Measurements from ENCODE around the gene CNR2.
"Not testable (repeated sequence)": the region's sequence is repeated elsewhere in the genome, so short reads cannot be mapped to it uniquely, and the experiment has no call there.

The CNR2 gene

DNA sequence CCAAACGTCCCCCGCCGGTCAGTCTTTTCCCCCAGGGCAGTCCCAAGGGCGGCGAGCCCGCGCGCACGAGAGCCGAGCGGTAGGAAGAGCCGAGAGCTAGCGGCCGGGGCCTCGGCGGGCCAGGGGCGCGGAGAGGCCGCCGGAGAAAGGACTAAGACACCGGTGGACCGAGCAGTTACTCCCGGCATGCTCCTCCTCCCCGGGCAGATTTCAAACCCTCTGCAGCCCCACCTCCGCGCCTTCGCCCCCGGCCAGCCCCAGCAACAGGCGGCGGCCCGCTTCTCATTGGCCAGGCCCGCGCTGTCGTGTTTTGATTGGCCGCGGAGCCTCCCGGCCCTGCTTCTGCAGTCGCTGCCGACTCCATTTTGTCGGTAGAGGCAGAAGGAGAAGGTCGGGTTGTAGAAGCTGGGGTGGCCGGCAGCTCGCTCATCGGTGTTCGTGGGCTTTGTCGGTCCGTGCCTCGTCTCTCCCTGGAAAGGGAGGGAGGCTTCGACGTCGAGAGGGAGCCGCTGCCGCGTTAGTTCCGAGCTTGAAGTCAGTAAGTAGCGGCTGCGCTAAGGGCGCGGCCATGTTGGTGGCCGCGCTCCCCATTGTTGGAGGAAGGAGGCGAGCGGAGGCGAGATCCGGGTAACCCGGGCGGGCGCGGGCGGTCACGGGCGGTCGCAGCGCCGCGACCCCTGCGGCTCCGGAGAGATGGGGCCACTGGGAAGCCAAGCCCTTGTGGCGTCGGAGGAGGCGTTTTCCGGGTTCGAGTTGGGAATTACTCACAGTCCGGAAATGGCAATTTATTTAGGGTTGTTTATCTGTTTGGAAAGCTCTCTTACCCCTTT lies 46.5 kb upstream of the CNR2 start, which contains the start of gene PNRC2:
Gene PNRC2 (plus strand): TSS at position 368 of the 830 bp plus-strand sequence. CDS start 1,630 bp downstream, outside the sequence.
- peak; percentile 91 for ATAC-seq

DNA sequence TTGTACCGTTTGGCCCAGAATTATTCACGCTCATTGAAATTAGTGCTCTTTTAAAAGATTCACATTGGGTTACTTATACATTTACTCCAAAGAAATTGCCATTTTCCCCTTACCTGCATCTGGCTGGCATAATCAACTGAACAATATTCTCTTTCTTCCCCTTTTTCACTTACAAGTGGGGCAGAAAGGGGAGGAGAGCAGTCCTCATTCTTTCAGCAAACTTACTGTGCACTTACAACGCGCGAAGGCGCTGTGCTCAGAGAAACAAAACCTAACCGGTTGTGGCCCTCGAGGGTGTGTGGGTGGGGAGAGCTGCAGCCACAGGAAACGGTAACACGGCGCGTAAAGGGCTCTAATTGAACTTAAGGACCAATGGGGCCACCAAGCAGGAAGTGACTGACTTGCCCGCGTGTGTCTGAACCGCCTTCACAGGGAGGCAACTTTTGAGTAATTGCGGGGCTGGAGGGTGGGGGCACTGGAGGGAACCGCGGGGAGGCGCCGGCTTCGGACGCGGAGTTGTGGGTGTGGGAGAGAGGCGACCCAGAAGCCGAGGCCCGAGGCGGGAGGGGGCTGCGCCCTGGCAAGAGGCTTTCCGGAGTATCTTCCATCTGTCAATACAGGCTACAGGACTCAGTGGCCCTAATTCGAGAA lies 45.8 kb upstream of the CNR2 start:
- TF ChIP-seq, protein P1, sequence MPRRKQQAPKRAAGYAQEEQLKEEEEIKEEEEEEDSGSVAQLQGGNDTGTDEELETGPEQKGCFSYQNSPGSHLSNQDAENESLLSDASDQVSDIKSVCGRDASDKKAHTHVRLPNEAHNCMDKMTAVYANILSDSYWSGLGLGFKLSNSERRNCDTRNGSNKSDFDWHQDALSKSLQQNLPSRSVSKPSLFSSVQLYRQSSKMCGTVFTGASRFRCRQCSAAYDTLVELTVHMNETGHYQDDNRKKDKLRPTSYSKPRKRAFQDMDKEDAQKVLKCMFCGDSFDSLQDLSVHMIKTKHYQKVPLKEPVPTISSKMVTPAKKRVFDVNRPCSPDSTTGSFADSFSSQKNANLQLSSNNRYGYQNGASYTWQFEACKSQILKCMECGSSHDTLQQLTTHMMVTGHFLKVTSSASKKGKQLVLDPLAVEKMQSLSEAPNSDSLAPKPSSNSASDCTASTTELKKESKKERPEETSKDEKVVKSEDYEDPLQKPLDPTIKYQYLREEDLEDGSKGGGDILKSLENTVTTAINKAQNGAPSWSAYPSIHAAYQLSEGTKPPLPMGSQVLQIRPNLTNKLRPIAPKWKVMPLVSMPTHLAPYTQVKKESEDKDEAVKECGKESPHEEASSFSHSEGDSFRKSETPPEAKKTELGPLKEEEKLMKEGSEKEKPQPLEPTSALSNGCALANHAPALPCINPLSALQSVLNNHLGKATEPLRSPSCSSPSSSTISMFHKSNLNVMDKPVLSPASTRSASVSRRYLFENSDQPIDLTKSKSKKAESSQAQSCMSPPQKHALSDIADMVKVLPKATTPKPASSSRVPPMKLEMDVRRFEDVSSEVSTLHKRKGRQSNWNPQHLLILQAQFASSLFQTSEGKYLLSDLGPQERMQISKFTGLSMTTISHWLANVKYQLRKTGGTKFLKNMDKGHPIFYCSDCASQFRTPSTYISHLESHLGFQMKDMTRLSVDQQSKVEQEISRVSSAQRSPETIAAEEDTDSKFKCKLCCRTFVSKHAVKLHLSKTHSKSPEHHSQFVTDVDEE (CRISPR knock-in tag; IDR thresholded peaks at IDR 0.05), result 0 out of 2 replicates have a peak, but pooled peaks have one; percentile 41
- TF ChIP-seq ZNF8 (CRISPR knock-in tag; IDR thresholded peaks at IDR 0.05) (no peak), ISL1 (CRISPR knock-in tag; IDR thresholded peaks at IDR 0.05) (0 out of 2 replicates have a peak, but pooled peaks have one; percentile 9), OSR1 (CRISPR knock-in tag; IDR thresholded peaks at IDR 0.05) (no peak)
- ATAC-seq, result peak; percentile 78

More for the DNA sequence above, 46.5 kb upstream of the CNR2 start, which contains the start of gene PNRC2:
- TF ChIP-seq PPARA (CRISPR knock-in tag; IDR thresholded peaks at IDR 0.05; ENCODE audit: borderline replicate concordance), result no peak
- TF ChIP-seq, protein P2, sequence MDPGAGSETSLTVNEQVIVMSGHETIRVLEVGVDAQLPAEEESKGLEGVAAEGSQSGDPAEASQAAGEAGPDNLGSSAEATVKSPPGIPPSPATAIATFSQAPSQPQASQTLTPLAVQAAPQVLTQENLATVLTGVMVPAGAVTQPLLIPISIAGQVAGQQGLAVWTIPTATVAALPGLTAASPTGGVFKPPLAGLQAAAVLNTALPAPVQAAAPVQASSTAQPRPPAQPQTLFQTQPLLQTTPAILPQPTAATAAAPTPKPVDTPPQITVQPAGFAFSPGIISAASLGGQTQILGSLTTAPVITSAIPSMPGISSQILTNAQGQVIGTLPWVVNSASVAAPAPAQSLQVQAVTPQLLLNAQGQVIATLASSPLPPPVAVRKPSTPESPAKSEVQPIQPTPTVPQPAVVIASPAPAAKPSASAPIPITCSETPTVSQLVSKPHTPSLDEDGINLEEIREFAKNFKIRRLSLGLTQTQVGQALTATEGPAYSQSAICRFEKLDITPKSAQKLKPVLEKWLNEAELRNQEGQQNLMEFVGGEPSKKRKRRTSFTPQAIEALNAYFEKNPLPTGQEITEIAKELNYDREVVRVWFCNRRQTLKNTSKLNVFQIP (CRISPR knock-in tag; IDR thresholded peaks at IDR 0.05; ENCODE audit: borderline replicate concordance, low read depth), result no peak
- TF ChIP-seq SNAI2 (CRISPR knock-in tag; IDR thresholded peaks at IDR 0.05), result no peak
- no peak for TF ChIP-seq ESRRG (CRISPR knock-in tag; IDR thresholded peaks at IDR 0.05)
- no peak for TF ChIP-seq ZC3H10 (CRISPR knock-in tag; IDR thresholded peaks at IDR 0.05)
- TF ChIP-seq, protein P3, sequence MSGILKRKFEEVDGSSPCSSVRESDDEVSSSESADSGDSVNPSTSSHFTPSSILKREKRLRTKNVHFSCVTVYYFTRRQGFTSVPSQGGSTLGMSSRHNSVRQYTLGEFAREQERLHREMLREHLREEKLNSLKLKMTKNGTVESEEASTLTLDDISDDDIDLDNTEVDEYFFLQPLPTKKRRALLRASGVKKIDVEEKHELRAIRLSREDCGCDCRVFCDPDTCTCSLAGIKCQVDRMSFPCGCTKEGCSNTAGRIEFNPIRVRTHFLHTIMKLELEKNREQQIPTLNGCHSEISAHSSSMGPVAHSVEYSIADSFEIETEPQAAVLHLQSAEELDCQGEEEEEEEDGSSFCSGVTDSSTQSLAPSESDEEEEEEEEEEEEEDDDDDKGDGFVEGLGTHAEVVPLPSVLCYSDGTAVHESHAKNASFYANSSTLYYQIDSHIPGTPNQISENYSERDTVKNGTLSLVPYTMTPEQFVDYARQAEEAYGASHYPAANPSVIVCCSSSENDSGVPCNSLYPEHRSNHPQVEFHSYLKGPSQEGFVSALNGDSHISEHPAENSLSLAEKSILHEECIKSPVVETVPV (CRISPR knock-in tag; IDR thresholded peaks at IDR 0.05), result no peak
- TF ChIP-seq ZNF70 (CRISPR knock-in tag; IDR thresholded peaks at IDR 0.05), result 0 out of 2 replicates have a peak, but pooled peaks have one; percentile 16
- TF ChIP-seq, protein P1 (CRISPR knock-in tag; IDR thresholded peaks at IDR 0.05), result peak; percentile 59; the same call in 1 of the 2 replicates

DNA sequence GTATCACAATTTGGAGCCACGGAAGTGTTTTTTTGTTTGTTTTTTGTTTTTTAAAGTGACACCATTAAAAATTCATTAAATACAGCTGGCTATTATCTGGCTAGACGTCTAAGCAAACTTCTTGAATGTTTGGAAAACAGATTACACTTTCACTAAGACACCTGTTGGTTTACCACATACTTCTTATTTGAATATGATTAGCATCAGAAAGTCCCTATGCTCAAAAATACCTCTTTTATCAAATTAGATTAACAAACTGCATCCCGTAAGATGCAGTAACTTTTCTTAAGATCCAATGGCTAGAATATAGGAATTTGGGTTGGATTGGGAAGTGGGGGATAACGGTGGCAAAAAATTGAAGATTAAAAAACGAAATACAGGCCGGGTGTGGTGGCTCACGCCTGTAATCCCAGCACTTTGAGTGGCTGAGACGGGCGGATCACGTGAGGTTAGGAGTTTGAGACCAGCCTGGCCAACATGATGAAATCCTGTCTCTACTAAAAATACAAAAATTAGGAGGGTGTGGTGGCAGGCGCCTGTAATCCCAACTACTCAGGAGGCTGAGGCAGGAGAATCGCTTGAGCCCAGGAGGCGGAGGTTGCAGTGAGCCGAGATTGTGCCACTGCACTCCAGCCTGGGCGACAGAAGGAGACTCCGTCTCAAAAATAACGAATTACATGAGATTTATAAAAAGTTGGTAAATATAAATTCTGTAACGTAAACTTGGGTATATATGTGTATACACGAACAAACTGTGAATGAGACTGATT lies 45.1 kb upstream of the CNR2 start:
- ATAC-seq, result not testable (repeated sequence)

DNA sequence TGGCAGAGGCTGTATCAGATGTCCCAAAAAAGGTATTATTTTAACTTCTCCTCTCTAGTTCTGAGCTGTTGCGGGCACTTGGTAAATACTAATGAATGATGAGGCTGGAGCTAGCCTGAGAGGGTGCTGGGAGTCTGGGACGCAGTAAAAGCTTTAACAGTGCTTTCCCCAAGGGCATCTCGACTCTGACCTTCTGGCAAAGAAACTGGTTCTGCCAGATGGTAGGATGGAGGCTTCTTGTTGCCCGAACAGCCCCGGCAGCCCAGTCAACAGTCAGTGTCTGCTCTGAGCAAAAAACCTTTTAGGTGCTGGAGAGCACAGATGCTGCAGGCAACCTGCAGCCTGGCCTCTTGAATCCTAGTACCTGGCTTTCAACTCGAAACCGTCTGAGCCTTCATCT lies 43.9 kb upstream of the CNR2 start:
- no peak for ATAC-seq
- TF ChIP-seq RARB (CRISPR knock-in tag; IDR thresholded peaks at IDR 0.05), result no peak
- TF ChIP-seq ZFP30 (CRISPR knock-in tag; IDR thresholded peaks at IDR 0.05), result no peak
- TF ChIP-seq ISL1 (CRISPR knock-in tag; IDR thresholded peaks at IDR 0.05), result no peak
- no peak for TF ChIP-seq ARNTL (CRISPR knock-in tag; IDR thresholded peaks at IDR 0.05; ENCODE audit: borderline replicate concordance, low read depth)
- no peak for TF ChIP-seq CSDC2 (CRISPR knock-in tag; IDR thresholded peaks at IDR 0.05)
- no peak for TF ChIP-seq ZNF565 (CRISPR knock-in tag; conservative IDR thresholded peaks at IDR 0.05; ENCODE audit: low read depth)
- TF ChIP-seq ZC3H10 (CRISPR knock-in tag; IDR thresholded peaks at IDR 0.05), result no peak
- TF ChIP-seq OSR1 (CRISPR knock-in tag; IDR thresholded peaks at IDR 0.05), result no peak
- TF ChIP-seq, protein P4, sequence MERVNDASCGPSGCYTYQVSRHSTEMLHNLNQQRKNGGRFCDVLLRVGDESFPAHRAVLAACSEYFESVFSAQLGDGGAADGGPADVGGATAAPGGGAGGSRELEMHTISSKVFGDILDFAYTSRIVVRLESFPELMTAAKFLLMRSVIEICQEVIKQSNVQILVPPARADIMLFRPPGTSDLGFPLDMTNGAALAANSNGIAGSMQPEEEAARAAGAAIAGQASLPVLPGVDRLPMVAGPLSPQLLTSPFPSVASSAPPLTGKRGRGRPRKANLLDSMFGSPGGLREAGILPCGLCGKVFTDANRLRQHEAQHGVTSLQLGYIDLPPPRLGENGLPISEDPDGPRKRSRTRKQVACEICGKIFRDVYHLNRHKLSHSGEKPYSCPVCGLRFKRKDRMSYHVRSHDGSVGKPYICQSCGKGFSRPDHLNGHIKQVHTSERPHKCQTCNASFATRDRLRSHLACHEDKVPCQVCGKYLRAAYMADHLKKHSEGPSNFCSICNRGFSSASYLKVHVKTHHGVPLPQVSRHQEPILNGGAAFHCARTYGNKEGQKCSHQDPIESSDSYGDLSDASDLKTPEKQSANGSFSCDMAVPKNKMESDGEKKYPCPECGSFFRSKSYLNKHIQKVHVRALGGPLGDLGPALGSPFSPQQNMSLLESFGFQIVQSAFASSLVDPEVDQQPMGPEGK (CRISPR knock-in tag; IDR thresholded peaks at IDR 0.05; ENCODE audit: borderline replicate concordance), result no peak
- TF ChIP-seq ZFP3 (CRISPR knock-in tag; IDR thresholded peaks at IDR 0.05), result no peak
- TF ChIP-seq, protein P1 (CRISPR knock-in tag; IDR thresholded peaks at IDR 0.05), result no peak
- no peak for TF ChIP-seq ZNF70 (CRISPR knock-in tag; IDR thresholded peaks at IDR 0.05)
- no peak for TF ChIP-seq GLIS3 (CRISPR knock-in tag; IDR thresholded peaks at IDR 0.05)

Measured in SK-N-SH treated with all-trans-retinoic acid at 6 μM for 48 hours (cell line).